H1 (cell line): ENCODE measurements around the gene OR8B12. TPM values are rescaled to one million over a fixed set of nuclear protein-coding genes. Genes with fewer than 3 reads are reported as not detected.

ENCODE experiments used
- POLR2A ChIP-seq, 2 experiments: IDR thresholded peaks; 1 replicate in 1 of 2; 2 replicates in 1 of 2; pipeline ENCODE4 v1.6.1; 2011; ENCODE audit warnings: low read depth in 2 of 2, low read length in 2 of 2, mild to moderate bottlenecking in 2 of 2; ENCODE audit errors: control extremely low read depth in 1 of 2
- polyA plus RNA-seq, 7 experiments: library from polyadenylated mRNA; depleted of rRNA in 3 of 7; stranded (reverse) in 5 of 7; unstranded in 2 of 7; fragments of >200 nt in 5 of 7; fragments of 200-250 nt in 2 of 7; gene quantifications; 1 replicate in 5 of 7; 2 replicates in 1 of 7; 4 replicates in 1 of 7; pipeline versions ENCODE4 v1.2.1 to v1.2.3, GENCODE V29; 2011 to 2013; ENCODE audit warnings: missing spikeins in 2 of 7, mixed read lengths in 2 of 7
- total RNA-seq: library from RNA; stranded (reverse); fragmentation: NEBNext Ultra II Directional; extraction: Animal tissue kit (Norgen Biotek cat#: 25700); gene quantifications from 2 replicates; pipeline ENCODE4 v1.2.1, GENCODE V29; 2021

The OR8B12 gene
- total and polyA plus RNA-seq, 2 of the 8 experiments (the other 6 are each of a cell fraction or from before 2014, with no cell fraction given), result not detected

- TF ChIP-seq POLR2A (IDR thresholded peaks at IDR 0.05; ENCODE audit: control extremely low read depth in 1 of 2, low read depth in 2 of 2, low read length in 2 of 2), result no peak
Observed at GRCh38 chr11:124538019-124538418, 5.4 kb downstream of the OR8B12 start (continued).
